Upper lobe of left lung (tissue), 4 donors: ENCODE data around the gene SLC39A6.

Experiments
- CTCF ChIP-seq, 6 experiments: fragments of 450-650 bp in 4 of 6; fragments of 200-600 bp in 2 of 6; sonication (generic) in 2 of 6; IDR thresholded peaks; one replicate each; pipeline ENCODE4 v1.5.1; 2016 to 2019; ENCODE audit warnings: antibody characterized with exemption in 6 of 6
- POLR2A ChIP-seq, 4 donors: fragments of 450-650 bp; IDR thresholded peaks; one replicate each; pipeline ENCODE4 v1.5.1; 2016 to 2017; ENCODE audit warnings: antibody characterized with exemption in 4 of 4, mild to moderate bottlenecking in 2 of 4

DNA sequence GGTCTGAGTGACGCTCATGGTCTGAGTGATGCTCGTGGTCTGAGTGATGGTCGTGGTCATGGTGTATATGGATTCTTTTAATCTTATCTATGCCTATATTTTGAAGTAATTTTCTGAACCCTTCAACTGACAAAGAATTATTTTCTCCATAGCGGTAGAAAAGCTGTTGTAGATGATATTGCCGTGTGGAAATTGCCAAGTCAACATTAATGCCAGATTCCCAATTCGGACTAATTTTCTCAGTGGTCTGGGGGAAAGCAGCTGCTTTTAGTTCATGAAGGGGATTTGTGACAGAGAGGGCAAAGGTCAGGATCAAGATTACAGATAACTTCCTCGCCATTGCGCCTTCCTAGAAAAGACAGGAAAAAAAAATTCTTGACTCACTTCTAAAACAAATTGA lies 2.5 kb downstream of the SLC39A6 start:
- TF ChIP-seq CTCF (IDR thresholded peaks at IDR 0.05) (no peak), POLR2A (IDR thresholded peaks at IDR 0.05) (no peak)
